ENCODE results near the gene TRIM66.

Gene TRIM66

DNA sequence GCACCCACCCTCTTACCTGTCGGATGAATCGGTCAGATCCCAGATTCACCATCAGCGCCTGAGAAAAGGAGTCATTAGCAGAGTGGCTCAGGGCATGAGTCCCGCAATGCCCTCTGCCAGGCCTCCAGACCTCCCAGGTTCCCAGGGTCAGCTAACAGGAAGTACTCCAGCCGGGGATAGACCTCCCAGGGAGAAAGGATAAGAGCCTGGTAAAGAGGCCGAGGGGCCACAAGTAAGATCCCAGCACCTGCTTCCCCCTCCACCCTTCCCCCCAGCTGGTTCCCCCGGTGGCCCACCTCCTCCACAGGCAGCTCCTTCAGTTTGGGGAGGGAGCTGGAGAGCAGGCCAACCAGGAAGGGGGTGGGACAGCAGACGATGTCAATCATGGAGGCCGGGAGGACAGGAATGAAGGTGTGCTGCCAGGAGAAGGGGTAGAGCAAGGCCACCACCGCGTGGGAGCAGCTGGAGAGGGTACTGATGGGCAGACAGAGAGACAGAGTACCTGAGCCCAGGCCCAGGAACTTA lies 16.5 kb upstream of the TRIM66 start:
- Histone ChIP-seq H3K4me2 (ENCODE audit: low read length) (no peak overlapping the region), H3K4me3 (ENCODE audit: low read length) (no peak overlapping the region), H3K9ac (ENCODE audit: low read depth, low read length) (no peak overlapping the region), H3K27me3 (ENCODE audit: control insufficient read depth, insufficient read depth, low read length) (no peaks in the 10 kb centered on the region), H3K9me3 (replicated peaks; ENCODE audit: low read length) (no peaks in the 10 kb centered on the region), H3K4me1 (ENCODE audit: control insufficient read depth, insufficient read depth, low read length) (peaks cover 16% of the 10 kb centered on the region), H3K36me3 (ENCODE audit: insufficient read depth, low read length) (peaks cover 76% of the 10 kb centered on the region)

- Histone ChIP-seq H3K9ac (ENCODE audit: low read depth, low read length) (no peak overlapping the region), H3K4me1 (ENCODE audit: control insufficient read depth, insufficient read depth, low read length) (peaks cover 16% of the 10 kb centered on the region), H3K4me2 (ENCODE audit: low read length) (no peak overlapping the region), H3K4me3 (ENCODE audit: low read length) (no peak overlapping the region), H3K27me3 (ENCODE audit: control insufficient read depth, insufficient read depth, low read length) (no peaks in the 10 kb centered on the region), H3K9me3 (replicated peaks; ENCODE audit: low read length) (no peaks in the 10 kb centered on the region), H3K36me3 (ENCODE audit: insufficient read depth, low read length) (peaks cover 76% of the 10 kb centered on the region)
Observed at GRCh38 chr11:8698379-8698851, 15.9 kb upstream of the TRIM66 start.

GRCh38 chr11:8697054-8697453 lies 14.6 kb upstream of the TRIM66 start:
- Histone ChIP-seq H3K9ac (ENCODE audit: low read depth, low read length) (no peak overlapping the region), H3K4me2 (ENCODE audit: low read length) (no peak overlapping the region), H3K27me3 (ENCODE audit: control insufficient read depth, insufficient read depth, low read length) (no peaks in the 10 kb centered on the region), H3K9me3 (replicated peaks; ENCODE audit: low read length) (no peaks in the 10 kb centered on the region), H3K4me3 (ENCODE audit: low read length) (no peak overlapping the region), H3K36me3 (ENCODE audit: insufficient read depth, low read length) (peaks cover 77% of the 10 kb centered on the region), H3K4me1 (ENCODE audit: control insufficient read depth, insufficient read depth, low read length) (peaks cover 16% of the 10 kb centered on the region)

GRCh38 chr11:8694137-8694536 lies 11.7 kb upstream of the TRIM66 start:
- no peak overlapping the region for H3K4me2 ChIP-seq (ENCODE audit: low read length)
- H3K36me3 ChIP-seq (ENCODE audit: insufficient read depth, low read length), result peaks cover 81% of the 10 kb centered on the region
- peaks cover 14% of the 10 kb centered on the region for H3K4me1 ChIP-seq (ENCODE audit: control insufficient read depth, insufficient read depth, low read length)
- H3K9me3 ChIP-seq (replicated peaks; ENCODE audit: low read length), result no peaks in the 10 kb centered on the region
- H3K9ac ChIP-seq (ENCODE audit: low read depth, low read length), result no peak overlapping the region
- H3K27me3 ChIP-seq (ENCODE audit: control insufficient read depth, insufficient read depth, low read length), result no peaks in the 10 kb centered on the region
- H3K4me3 ChIP-seq (ENCODE audit: low read length), result no peak overlapping the region

- Histone ChIP-seq H3K36me3 (ENCODE audit: insufficient read depth, low read length) (peaks cover 75% of the 10 kb centered on the region), H3K9me3 (replicated peaks; ENCODE audit: low read length) (no peaks in the 10 kb centered on the region), H3K9ac (ENCODE audit: low read depth, low read length) (no peak overlapping the region), H3K4me2 (ENCODE audit: low read length) (no peak overlapping the region), H3K27me3 (ENCODE audit: control insufficient read depth, insufficient read depth, low read length) (no peaks in the 10 kb centered on the region), H3K4me3 (ENCODE audit: low read length) (no peak overlapping the region), H3K4me1 (ENCODE audit: control insufficient read depth, insufficient read depth, low read length) (peaks cover 15% of the 10 kb centered on the region)
Observed at GRCh38 chr11:8693555-8693954, 11.1 kb upstream of the TRIM66 start.

GRCh38 chr11:8693010-8693551 lies 10.6 kb upstream of the TRIM66 start:
- H3K4me1 ChIP-seq (ENCODE audit: control insufficient read depth, insufficient read depth, low read length), result peaks cover 19% of the 10 kb centered on the region
- H3K9ac ChIP-seq (ENCODE audit: low read depth, low read length), result no peak overlapping the region
- H3K9me3 ChIP-seq (replicated peaks; ENCODE audit: low read length), result no peaks in the 10 kb centered on the region
- H3K4me3 ChIP-seq (ENCODE audit: low read length), result no peak overlapping the region
- H3K36me3 ChIP-seq (ENCODE audit: insufficient read depth, low read length), result peaks cover 70% of the 10 kb centered on the region
- no peaks in the 10 kb centered on the region for H3K27me3 ChIP-seq (ENCODE audit: control insufficient read depth, insufficient read depth, low read length)
- H3K4me2 ChIP-seq (ENCODE audit: low read length), result no peak overlapping the region

- H3K4me2 ChIP-seq (ENCODE audit: low read length), result no peak overlapping the region
- H3K36me3 ChIP-seq (ENCODE audit: insufficient read depth, low read length), result peaks cover 65% of the 10 kb centered on the region
- H3K9ac ChIP-seq (ENCODE audit: low read depth, low read length), result no peak overlapping the region
- no peaks in the 10 kb centered on the region for H3K9me3 ChIP-seq (replicated peaks; ENCODE audit: low read length)
- peaks cover 25% of the 10 kb centered on the region for H3K4me1 ChIP-seq (ENCODE audit: control insufficient read depth, insufficient read depth, low read length)
- H3K4me3 ChIP-seq (ENCODE audit: low read length), result no peak overlapping the region
- H3K27me3 ChIP-seq (ENCODE audit: control insufficient read depth, insufficient read depth, low read length), result no peaks in the 10 kb centered on the region
Observed at GRCh38 chr11:8692417-8692816, 10.0 kb upstream of the TRIM66 start.

- H3K4me3 ChIP-seq (ENCODE audit: low read length), result no peak overlapping the region
- no peak overlapping the region for H3K4me2 ChIP-seq (ENCODE audit: low read length)
- peaks cover 67% of the 10 kb centered on the region for H3K36me3 ChIP-seq (ENCODE audit: insufficient read depth, low read length)
- peaks cover 34% of the 10 kb centered on the region for H3K4me1 ChIP-seq (ENCODE audit: control insufficient read depth, insufficient read depth, low read length)
- no peaks in the 10 kb centered on the region for H3K27me3 ChIP-seq (ENCODE audit: control insufficient read depth, insufficient read depth, low read length)
- no peaks in the 10 kb centered on the region for H3K9me3 ChIP-seq (replicated peaks; ENCODE audit: low read length)
- no peak overlapping the region for H3K9ac ChIP-seq (ENCODE audit: low read depth, low read length)
Observed at GRCh38 chr11:8691601-8692000, 9.1 kb upstream of the TRIM66 start.

DNA sequence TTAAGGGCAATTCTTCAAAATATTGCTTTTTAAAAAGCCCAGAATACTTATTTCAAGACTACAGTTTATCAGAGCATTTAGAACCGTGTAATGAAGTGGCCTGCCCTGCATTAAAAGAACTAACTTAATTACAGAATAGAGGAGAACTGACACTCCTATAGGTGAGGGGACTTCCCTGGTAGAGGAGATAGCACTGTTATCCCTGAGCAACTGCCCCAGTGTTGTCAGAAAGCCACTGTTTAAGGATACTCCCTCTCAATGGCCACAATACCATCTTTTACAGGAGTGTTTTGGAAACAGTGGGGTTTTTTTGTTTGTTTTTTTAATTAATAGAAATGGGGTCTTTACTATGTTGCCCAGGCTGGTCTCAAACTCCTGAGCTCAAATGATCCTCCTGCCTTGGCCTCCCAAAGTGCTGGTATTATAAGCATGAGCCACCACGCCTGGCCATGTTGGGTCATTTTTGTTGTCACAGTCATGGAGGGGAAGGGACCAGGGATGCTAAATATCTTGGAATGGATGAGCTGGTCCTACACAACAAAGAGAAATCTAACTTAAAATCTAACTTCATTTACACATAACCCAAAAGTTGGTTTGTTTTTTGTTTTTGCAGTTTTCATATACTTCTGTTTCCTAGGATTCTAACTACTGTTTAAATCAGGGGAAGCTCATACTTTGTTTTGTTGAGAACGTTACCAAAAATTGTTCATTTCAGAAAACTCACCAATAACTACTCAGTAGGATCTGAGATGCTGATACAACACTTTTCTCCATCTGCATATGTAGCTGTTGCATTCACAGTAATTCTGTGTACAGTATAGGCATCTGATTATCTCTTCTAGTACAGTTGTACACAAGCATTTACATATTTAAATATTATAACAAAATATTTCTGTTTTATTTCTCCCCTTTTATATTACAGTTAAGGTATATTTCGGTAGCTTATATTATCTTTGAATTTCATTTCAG lies 8.2 kb upstream of the TRIM66 start:
- Histone ChIP-seq H3K27me3 (ENCODE audit: control insufficient read depth, insufficient read depth, low read length) (no peaks in the 10 kb centered on the region), H3K36me3 (ENCODE audit: insufficient read depth, low read length) (peaks cover 65% of the 10 kb centered on the region), H3K9me3 (replicated peaks; ENCODE audit: low read length) (no peaks in the 10 kb centered on the region), H3K9ac (ENCODE audit: low read depth, low read length) (no peak overlapping the region), H3K4me2 (ENCODE audit: low read length) (no peak overlapping the region), H3K4me1 (ENCODE audit: control insufficient read depth, insufficient read depth, low read length) (peaks cover 43% of the 10 kb centered on the region), H3K4me3 (ENCODE audit: low read length) (no peak overlapping the region)

DNA sequence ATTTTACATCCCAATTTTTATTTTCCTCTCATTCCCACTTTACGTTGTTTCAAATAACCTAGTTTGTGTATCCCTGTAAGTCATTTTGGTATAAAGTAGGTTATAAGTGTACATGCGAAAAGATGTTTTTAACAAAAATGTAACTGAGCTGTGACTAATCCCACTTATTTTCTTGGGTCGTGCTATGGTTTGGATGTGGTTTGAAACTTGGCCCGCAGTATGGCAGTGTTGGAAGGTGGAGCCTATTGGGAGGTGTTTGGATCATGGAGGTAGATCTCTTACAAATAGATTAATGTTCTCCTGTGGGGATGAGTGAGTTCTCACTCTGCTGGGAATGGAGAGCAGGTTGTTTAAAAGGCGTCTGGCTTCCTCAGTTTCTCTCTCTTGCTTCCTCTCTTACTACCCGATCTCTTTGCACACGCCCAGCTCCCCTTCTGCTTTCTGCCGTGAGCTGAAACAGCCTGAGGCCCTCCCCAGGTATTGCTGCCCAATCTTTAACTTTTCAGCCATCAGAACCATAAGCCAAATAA lies 7.3 kb upstream of the TRIM66 start:
- peaks cover 52% of the 10 kb centered on the region for H3K4me1 ChIP-seq (ENCODE audit: control insufficient read depth, insufficient read depth, low read length)
- H3K27me3 ChIP-seq (ENCODE audit: control insufficient read depth, insufficient read depth, low read length), result no peaks in the 10 kb centered on the region
- H3K9ac ChIP-seq (ENCODE audit: low read depth, low read length), result peak overlapping the region; percentile 78
- H3K9me3 ChIP-seq (replicated peaks; ENCODE audit: low read length), result no peaks in the 10 kb centered on the region
- peaks cover 66% of the 10 kb centered on the region for H3K36me3 ChIP-seq (ENCODE audit: insufficient read depth, low read length)
- H3K4me2 ChIP-seq (ENCODE audit: low read length), result peak overlapping the region; percentile 76
- peak overlapping the region; percentile 60 for H3K4me3 ChIP-seq (ENCODE audit: low read length)
